HCT116 (cell line): ENCODE results near the gene CDC42BPA. TPM values are rescaled to one million over a fixed set of nuclear protein-coding genes. Genes with fewer than 3 reads are reported as not detected.

ENCODE experiments used
- ATAC-seq: fragments of 200-7000 bp; cut with Tn5 transposase; 2 replicates; pipeline ENCODE4 v1.9.1; 2020; ENCODE audit warnings: mild to moderate bottlenecking, moderate library complexity
- BruUV-seq: library from RNA; stranded (reverse); fragments of 400-500 nt; replicated peaks from 2 replicates; lab custom pipeline; 2021; lab: Mats Ljungman, UMichigan
- CTCF ChIA-PET: fragments of 300-600 bp; sonication (Branson Sonifier 250); formaldehyde crosslinking; loops from one replicate; lab custom pipeline; 2021; ENCODE audit warnings: antibody characterized with exemption; lab: Charles Lee
- POLR2A ChIA-PET: fragments of 300-600, 350-600 bp; sonication (Branson Sonifier 250); formaldehyde crosslinking; loops from one replicate; lab custom pipeline; 2021; ENCODE audit warnings: antibody characterized with exemption; lab: Charles Lee
- RAD21 ChIA-PET, 2 experiments: fragments of 300-600 bp; sonication (Branson Sonifier 250); formaldehyde crosslinking; loops; one replicate each; lab custom pipeline; 2023; ENCODE audit warnings: low total read pairs in 2 of 2; ENCODE audit not compliant: uncharacterized antibody in 2 of 2, unreplicated experiment in 2 of 2, low non-redundant PET in 1 of 2; lab: Charles Lee
- DNase-seq: peaks from one replicate; pipeline ENCODE4 v3.0.0-alpha.2; 2010; ENCODE audit warnings: low read depth, low spot score
- H2AFZ ChIP-seq: fragments of 200-600 bp; shearing (Covaris generic), sonication (generic); 2 replicates; pipeline ENCODE4 v1.6.1; 2017; ENCODE audit warnings: low read depth, mixed run types, mixed read lengths, antibody characterized with exemption, low read length; ENCODE audit not compliant: poor library complexity, severe bottlenecking
- H3K27ac ChIP-seq: 2 replicates; pipeline ENCODE4 v1.5.1; 2012; ENCODE audit warnings: low read depth, low read length
- H3K27me3 ChIP-seq: fragments of 200-600 bp; sonication (generic); 2 replicates; pipeline ENCODE4 v1.6.1; 2016; ENCODE audit warnings: mixed run types, low read length, mixed read lengths; ENCODE audit not compliant: insufficient read depth
- H3K36me3 ChIP-seq, 2 experiments: fragments of 200-500 bp in 1 of 2; fragments of 200-600 bp in 1 of 2; sonication (Bioruptor generic) in 1 of 2; sonication (generic) in 1 of 2; 2 replicates each; pipeline versions ENCODE4 v1.5.1 to v1.6.1; 2014 to 2016; ENCODE audit warnings: low read length in 2 of 2, inconsistent platforms in 1 of 2, mixed read lengths in 1 of 2, mixed run types in 1 of 2; ENCODE audit not compliant: insufficient read depth in 2 of 2, control insufficient read depth in 1 of 2
- H3K4me1 ChIP-seq, 2 experiments: fragments of 200-600 bp in 1 of 2; sonication (generic) in 1 of 2; 2 replicates each; pipeline versions ENCODE4 v1.5.1 to v1.6.1; 2012 to 2017; ENCODE audit warnings: low read length in 2 of 2, inconsistent platforms in 1 of 2, mild to moderate bottlenecking in 1 of 2, mixed read lengths in 1 of 2, mixed run types in 1 of 2, moderate library complexity in 1 of 2; ENCODE audit not compliant: insufficient read depth in 2 of 2, control insufficient read depth in 1 of 2
- H3K4me2 ChIP-seq: fragments of 200-600 bp; sonication (generic); 2 replicates; pipeline ENCODE4 v1.6.1; 2017; ENCODE audit warnings: mixed run types, low read length, mixed read lengths
- H3K4me3 ChIP-seq, 2 experiments: fragments of 200-600 bp in 1 of 2; sonication (generic) in 1 of 2; replicated peaks in 1 of 2; 2 replicates each; pipeline ENCODE4 v1.5.1; 2011 to 2016; ENCODE audit warnings: low read length in 2 of 2, control low read depth in 1 of 2, low read depth in 1 of 2, mild to moderate bottlenecking in 1 of 2, mixed read lengths in 1 of 2, mixed run types in 1 of 2
- H3K79me2 ChIP-seq: fragments of 200-600 bp; sonication (generic); 2 replicates; pipeline ENCODE4 v1.6.1; 2017; ENCODE audit warnings: mild to moderate bottlenecking, mixed run types, low read length, moderate library complexity, mixed read lengths; ENCODE audit not compliant: insufficient read depth
- H3K9ac ChIP-seq: fragments of 200-600 bp; sonication (generic); 2 replicates; pipeline ENCODE4 v1.6.1; 2016; ENCODE audit warnings: low read length, mixed read lengths
- H3K9me2 ChIP-seq: fragments of 200-600 bp; sonication (generic), shearing (Covaris generic); 2 replicates; pipeline ENCODE4 v1.6.1; 2017; ENCODE audit warnings: mixed run types, mild to moderate bottlenecking, moderate library complexity; ENCODE audit not compliant: insufficient read depth
- H3K9me3 ChIP-seq, 2 experiments: fragments of 200-500 bp in 1 of 2; fragments of 200-600 bp in 1 of 2; sonication (Bioruptor generic) in 1 of 2; sonication (generic) in 1 of 2; 2 replicates each; pipeline ENCODE4 v1.6.1; 2014 to 2017; ENCODE audit warnings: low read length in 2 of 2, mixed read lengths in 2 of 2, inconsistent platforms in 1 of 2, low read depth in 1 of 2, mild to moderate bottlenecking in 1 of 2, mixed run types in 1 of 2, moderate library complexity in 1 of 2; ENCODE audit not compliant: control insufficient read depth in 1 of 2, insufficient read depth in 1 of 2
- H4K20me1 ChIP-seq: fragments of 200-600 bp; sonication (generic), shearing (Covaris generic); 2 replicates; pipeline ENCODE4 v1.6.1; 2017; ENCODE audit warnings: mixed run types, mild to moderate bottlenecking, moderate library complexity; ENCODE audit not compliant: insufficient read depth
- ATF3 ChIP-seq: IDR thresholded peaks from 2 replicates; pipeline ENCODE4 v1.6.1; 2012
- CEBPB ChIP-seq: IDR thresholded peaks from 2 replicates; pipeline ENCODE4 v1.6.1; 2012; ENCODE audit warnings: low read depth
- CTCF ChIP-seq, 3 experiments: fragments of 200-600 bp in 1 of 3; sonication (generic) in 1 of 3; IDR thresholded peaks in 2 of 3; conservative IDR thresholded peaks in 1 of 3; 2 replicates each; pipeline ENCODE4 v1.5.1; 2012 to 2017; ENCODE audit warnings: low read depth in 2 of 3, low read length in 2 of 3, antibody characterized with exemption in 1 of 3, borderline replicate concordance in 1 of 3, control low read depth in 1 of 3, mild to moderate bottlenecking in 1 of 3, mixed read lengths in 1 of 3, mixed run types in 1 of 3, moderate library complexity in 1 of 3; ENCODE audit not compliant: insufficient read depth in 1 of 3
- EZH2 ChIP-seq: fragments of 200-600 bp; sonication (generic); IDR thresholded peaks from 2 replicates; pipeline ENCODE4 v1.6.1; 2017; ENCODE audit warnings: antibody characterized with exemption, mixed run types
- JUND ChIP-seq: IDR thresholded peaks from 2 replicates; pipeline ENCODE4 v1.6.1; 2012
- REST ChIP-seq: IDR thresholded peaks from 2 replicates; pipeline ENCODE4 v1.6.1; 2012; ENCODE audit warnings: low read depth
- SP1 ChIP-seq: IDR thresholded peaks from 2 replicates; pipeline ENCODE4 v1.6.1; 2012; ENCODE audit warnings: low read depth
- SRF ChIP-seq: IDR thresholded peaks from 2 replicates; pipeline ENCODE4 v1.6.1; 2012; ENCODE audit warnings: low read depth
- YY1 ChIP-seq: IDR thresholded peaks from 2 replicates; pipeline ENCODE4 v1.6.1; 2011; ENCODE audit warnings: low read length, low read depth, moderate library complexity, mild to moderate bottlenecking; ENCODE audit not compliant: insufficient replicate concordance; ENCODE audit errors: extremely low read depth
- ZBTB33 ChIP-seq: IDR thresholded peaks from 2 replicates; pipeline ENCODE4 v1.6.1; 2011; ENCODE audit warnings: mild to moderate bottlenecking, low read length, moderate library complexity; ENCODE audit not compliant: insufficient replicate concordance; ENCODE audit errors: extremely low read depth
- intact Hi-C: fragments of 100-400 bp; cut with micrococcal nuclease; formaldehyde crosslinking; loops from 2 replicates; pipeline ENCODE4 v1.10.0; 2022
- total RNA-seq: library from RNA; stranded (reverse); gene quantifications from one replicate; pipeline ENCODE4 v1.2.1, GENCODE V29; 2021; ENCODE audit not compliant: unreplicated experiment

CDC42BPA gene
- total RNA-seq, 1 experiment from 2014 or later: 44.0 TPM

GRCh38 chr1:227003165-227003564 lies 315.1 kb downstream of the CDC42BPA start:
- no peak for DNase-seq
- H3K9me3 ChIP-seq: no peaks in the 10 kb centered on the region
- CTCF ChIA-PET: no interaction called here
- TF ChIP-seq YY1 (no peak), JUND (no peak), EZH2 (no peak), SP1 (no peak), ATF3 (no peak), REST (no peak), CEBPB (no peak), ZBTB33 (no peak), CTCF (IDR thresholded peaks at IDR 0.05 in 2 of 3, conservative IDR thresholded peaks at IDR 0.05 in 1 of 3; ENCODE audit: borderline replicate concordance in 1 of 3, insufficient read depth in 1 of 3, low read depth in 2 of 3, low read length in 2 of 3) (no peak), SRF (no peak)
- intact Hi-C loops: no loop called here
- no peak overlapping the region for H2AFZ ChIP-seq
- ATAC-seq: no peak
- POLR2A ChIA-PET: no interaction called here
- peaks cover 0 to 4% of the 10 kb centered on the region in 2 experiments; a peak in 1 of 4 replicates for H3K36me3 ChIP-seq
- H3K79me2 ChIP-seq: no peaks in the 10 kb centered on the region
- RAD21 ChIA-PET: no interaction called here
- no peak overlapping the region for H3K4me2 ChIP-seq
- BruUV-seq: no TSS peak
- H3K9ac ChIP-seq: no peak overlapping the region
- H3K4me3 ChIP-seq: no peak overlapping the region
- no peaks in the 10 kb centered on the region for H3K4me1 ChIP-seq
- no peaks in the 10 kb centered on the region for H3K9me2 ChIP-seq
- H4K20me1 ChIP-seq: no peaks in the 10 kb centered on the region
- no peak overlapping the region for H3K27ac ChIP-seq
- H3K27me3 ChIP-seq: no peaks in the 10 kb centered on the region
